HK-2 (cell line): ENCODE results near the gene MED22.
"Not testable (repeated sequence)": the region's sequence is repeated elsewhere in the genome, so short reads cannot be mapped to it uniquely, and the experiment has no call there.

Source experiments
- DNase-seq: peaks from one replicate; pipeline ENCODE4 v3.0.0-alpha.2; 2018; ENCODE audit not compliant: unreplicated experiment

Gene MED22

DNA sequence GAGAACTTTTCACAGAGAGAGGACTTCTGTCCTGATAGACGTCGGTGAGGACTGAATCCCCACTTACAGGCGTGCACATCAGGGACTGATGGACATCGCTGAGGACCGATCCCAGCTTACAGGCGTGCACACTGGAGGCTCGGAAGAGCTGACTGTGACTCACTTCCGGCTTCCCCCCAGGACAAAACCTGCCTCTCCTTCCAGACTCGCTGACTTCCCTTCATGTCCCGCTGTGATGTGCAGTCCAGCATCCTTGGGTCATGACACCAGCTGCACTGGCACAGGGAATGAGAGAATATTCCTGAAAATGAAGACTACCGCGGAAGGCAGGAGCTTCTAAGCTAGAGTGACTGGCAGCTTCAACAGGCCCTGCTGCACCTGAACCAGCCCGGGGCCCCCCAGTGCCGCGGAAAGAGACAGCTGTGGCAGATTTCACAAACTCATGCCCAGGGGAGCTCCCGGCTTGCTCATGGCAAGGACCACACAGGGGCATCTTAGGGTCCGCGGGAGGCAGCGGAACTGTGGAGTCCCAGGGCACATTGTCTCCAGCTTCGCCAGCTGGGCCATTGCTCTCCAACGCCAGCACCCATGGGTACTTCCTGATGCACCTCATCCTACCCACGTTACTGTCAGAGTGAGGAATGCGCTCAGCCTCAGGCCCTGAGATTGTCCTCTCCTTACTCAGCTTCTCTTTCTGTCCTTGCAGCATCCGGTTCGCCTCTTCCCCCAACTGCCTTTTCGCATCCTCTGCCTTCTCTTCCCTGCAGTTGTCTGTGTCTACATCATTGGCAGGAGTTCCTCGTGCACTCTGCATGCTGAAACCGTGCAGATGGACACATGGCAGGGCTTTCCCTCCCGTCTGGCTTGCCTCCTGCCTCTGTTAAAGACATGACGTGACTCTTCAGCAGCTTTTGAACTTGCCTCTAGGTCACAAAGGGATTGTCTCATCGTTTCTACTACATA is 41.4 kb downstream of the MED22 start:
- no peak for DNase-seq

DNA sequence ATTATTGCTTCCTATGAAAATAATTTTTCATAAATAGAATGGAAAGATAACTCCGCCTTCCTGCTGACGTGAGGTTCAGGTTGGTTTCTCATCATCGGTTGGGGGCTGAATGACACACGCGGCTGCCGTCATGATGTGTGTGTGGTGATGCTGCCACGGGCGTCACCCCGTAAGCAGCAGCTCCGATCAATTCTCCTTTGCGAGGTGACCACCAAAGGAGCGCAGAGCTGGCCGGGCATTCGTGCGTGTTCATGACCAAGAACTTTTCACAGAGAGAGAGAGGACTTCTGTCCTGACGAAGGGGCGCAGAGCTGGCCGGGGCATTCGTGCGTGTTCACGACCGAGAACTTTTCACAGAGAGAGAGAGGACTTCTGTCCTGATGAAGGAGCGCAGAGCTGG is 42.2 kb downstream of the MED22 start:
- DNase-seq, result no peak

DNA sequence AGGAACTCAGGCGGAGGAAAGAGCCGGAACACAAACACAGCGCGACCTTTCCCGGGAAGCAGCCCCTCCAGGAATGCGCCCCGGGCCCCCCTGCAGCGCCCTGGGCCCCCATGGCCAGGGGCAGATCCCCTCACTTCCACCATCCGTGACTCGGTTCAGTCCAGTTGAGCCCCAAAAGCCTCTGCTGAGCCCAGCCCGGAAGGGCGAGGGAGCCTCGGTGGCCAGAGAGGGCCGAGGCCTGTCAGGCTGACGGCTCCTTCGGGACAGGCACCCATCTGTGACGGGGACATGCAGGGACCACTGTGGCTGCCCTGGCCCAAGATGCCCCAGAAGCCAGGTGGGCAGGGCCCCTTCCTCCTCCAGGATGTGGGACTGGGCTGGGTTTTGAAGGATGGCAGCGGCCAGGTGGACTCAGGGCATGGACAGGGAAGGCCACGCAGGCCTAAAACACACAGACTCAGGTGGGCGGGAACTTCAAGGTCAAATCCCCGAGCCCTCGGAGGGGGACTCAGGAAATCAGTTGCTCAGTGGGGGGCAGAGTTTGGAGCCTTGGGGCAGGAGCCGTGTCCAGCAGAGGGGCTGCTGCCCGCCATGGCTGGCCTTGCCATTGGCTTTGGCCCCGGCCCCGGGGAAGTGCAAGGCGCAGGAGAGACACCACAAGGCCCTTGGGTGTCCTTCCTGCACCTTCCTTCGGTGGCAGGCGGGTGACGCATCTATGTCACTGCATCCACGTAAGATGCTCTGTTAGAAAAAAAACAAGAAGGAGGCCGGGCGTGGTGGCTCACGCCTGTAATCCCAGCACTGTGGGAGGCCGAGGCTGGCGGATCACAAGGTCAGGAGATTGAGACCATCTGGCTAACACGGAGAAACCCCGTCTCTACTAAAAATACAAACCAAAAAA is 43.2 kb downstream of the MED22 start:
- no peak for DNase-seq

DNA sequence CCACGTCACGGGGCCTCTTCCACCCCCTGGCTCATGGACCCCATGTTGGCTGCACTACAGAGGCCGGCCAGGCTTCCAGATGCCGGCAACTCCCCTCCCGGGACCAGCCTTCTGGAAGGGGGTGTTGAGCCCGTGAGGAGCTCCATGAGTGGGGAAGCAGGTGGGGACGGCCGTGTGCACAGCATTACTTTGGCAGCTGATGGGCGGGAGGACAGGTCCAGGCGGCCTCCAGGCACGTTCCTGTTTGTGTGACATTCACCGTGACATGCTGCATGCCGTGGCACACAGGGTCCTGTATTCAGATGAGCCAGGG is 43.8 kb downstream of the MED22 start:
- no peak for DNase-seq

DNA sequence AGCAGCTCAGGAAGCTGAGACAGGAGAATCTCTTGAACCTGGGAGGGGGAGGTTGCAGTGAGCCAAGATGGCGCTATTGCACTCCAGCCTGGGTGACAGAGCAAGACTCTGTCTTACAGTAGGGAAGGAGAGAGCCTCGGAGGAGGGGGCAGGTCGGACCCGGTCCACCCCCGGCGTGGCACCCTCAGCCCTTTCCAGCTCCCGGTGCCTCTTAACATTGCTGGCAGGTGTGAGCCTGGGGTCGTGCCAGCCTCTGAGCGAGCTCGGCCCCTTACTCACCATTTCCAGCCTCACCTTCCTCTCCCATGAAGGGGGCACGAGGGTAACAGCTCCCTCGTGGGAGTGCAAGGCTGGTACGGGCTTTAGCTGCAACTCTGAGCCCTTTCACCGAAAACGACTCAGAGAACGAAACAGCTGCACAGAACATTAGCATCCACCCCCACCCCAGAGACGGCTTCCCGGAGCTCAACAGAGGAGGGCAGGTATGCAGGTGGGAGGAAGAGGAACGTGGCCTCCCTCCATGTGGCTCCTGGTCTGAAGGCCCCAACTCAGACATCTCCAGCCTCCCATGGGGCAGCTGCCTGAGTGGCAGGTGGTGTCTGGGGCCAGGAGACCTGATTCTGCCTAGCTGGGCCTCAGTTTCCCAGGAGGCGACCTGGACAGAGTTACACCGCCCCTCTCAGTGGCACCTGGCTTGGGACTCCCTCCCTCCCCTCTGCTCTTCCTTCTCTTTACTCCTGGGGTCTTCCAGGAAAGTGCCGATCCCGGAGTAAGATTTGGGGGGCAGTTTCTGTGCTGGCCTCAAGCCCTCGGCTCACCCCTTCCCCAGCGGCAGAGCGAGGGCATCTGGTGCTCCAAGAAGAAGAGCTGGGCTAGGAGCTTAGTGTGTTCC is 44.4 kb downstream of the MED22 start:
- DNase-seq, result no peak

DNA sequence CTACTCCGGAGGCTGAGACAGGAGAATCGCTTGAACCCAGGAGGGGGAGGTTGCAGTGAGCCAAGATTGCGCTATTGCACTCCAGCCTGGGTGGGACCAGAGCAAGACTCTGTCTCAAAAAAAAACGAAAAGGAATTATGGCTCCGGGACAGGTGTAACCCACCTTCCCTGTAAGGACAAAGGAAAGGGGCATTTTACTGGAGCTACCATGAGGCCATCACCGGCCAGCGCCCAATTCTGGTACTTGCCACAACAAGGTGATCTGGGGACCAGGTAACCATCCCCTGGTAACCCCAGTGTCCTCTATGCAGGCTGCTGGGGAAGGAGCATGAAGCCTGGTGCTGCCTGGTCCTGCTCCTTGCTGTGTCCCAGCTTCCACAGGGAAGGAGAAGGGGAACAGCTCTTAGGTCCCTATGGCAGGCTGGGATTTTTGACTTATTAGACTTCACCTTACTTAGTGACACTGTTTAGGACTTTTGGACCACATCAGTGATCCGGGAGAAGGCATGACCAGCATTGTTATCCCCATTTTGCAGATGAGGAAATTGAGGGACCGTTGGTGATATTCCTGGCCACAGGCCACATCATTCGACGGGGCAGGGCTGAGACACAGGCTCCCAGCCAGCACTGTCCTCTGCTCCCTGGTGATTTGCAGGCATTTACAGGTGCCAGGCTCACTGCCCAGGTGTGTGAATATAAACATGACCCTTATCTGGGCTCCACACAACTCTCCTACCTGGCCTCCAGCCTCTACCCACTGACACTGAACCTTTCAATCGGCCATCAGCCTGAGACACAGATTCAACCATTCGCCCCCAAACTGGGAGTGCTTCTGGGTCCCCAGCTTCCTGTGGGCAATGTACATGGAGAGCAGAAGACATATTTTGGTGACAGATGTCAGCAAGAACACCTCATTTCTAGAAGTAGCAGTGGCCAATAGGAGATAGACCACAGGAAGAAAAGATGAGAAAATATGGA is 46.4 kb downstream of the MED22 start:
- no peak for DNase-seq

DNA sequence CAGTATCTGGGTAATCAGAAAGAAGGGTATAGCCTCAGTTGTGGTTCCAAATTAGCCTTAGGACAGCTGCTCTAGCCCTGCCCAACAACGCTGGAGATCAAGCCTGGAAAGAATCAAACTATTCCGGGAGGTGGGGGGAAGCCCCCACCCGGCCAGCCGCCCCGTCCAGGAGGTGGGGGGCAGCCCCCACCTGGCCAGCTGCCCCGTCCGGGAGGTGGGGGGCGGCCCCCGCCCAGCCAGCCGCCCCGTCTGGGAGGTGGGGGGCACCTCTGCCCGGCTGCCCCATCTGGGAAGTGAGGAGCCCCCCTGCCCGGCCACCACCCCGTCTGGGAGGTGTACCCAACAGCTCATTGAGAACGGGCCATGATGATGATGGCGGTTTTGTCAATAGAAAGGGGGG is 47.9 kb downstream of the MED22 start:
- not testable (repeated sequence) for DNase-seq

DNA sequence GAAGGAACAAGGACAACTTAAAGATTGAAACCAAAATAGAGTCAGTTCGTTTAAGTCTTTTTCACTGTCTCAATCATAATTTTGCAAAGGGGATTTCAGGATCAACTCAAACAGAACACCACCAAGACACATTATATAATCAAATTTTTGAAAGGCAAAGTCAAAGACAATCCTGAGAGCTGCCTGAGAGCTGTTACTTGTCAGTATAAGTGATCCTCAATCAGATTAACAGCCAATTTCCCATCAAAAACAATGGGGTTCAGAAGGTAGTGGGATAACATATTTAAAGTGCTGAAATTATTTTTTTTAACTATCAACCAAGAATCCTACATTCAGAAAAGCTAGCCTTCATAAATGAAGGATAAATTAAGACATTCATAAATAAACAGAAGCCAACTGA is 53.7 kb downstream of the MED22 start:
- no peak for DNase-seq

DNA sequence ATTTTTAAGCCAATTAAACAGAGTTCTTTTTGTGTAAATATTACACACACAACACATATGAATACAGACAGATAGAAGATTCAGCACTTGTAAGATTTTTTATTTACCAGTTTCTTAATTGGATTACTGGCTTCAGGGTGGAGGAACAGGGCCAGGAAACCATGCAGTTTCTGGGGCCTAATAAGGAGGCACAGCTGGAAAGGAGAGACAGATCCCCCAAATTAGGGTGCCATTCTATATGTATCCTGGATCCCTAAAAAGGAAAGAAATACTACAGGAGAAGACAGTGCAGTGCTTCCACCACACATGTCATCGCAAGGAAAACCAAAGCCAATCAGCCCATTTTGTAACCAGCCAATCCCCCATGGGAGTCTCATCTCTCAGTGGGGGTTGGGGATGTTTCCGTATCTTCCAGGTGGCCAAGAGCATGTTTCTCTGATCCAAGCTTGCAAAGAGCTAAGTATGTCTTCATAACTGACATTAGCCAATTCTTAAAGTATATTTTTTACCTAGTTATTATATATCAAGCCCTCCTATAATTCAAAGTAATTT is 57.1 kb downstream of the MED22 start:
- DNase-seq, result no peak
